GM12878 (cell line): Measurements from ENCODE around the gene TCEAL4. TPM values are rescaled to one million over a fixed set of nuclear protein-coding genes. Genes with fewer than 3 reads are reported as not detected.

Experiments used
- ATAC-seq: fragments of 200-7000 bp; cut with Tn5 transposase; 3 replicates; pipeline ENCODE4 v1.9.1; 2020; ENCODE audit warnings: mild to moderate bottlenecking, moderate library complexity
- BruUV-seq: library from RNA; stranded (reverse); fragments of 400-500 nt; replicated peaks from 2 replicates; lab custom pipeline; 2021; lab: Mats Ljungman, UMichigan
- CTCF ChIA-PET: fragments of 300-600 bp; sonication (Branson Sonifier 250); formaldehyde crosslinking; extraction: SDS; loops from one replicate; lab custom pipeline; 2021; ENCODE audit warnings: inconsistent platforms; lab: Yijun Ruan, JAX
- POLR2A ChIA-PET: fragments of 350-600 bp; formaldehyde crosslinking; extraction: SDS; loops from one replicate; lab custom pipeline; 2021; ENCODE audit warnings: inconsistent platforms; lab: Charles Lee
- RAD21 ChIA-PET: fragments of 300-600 bp; sonication (Branson Sonifier 250); formaldehyde crosslinking; loops from one replicate; lab custom pipeline; 2023; ENCODE audit warnings: antibody characterized with exemption; ENCODE audit not compliant: unreplicated experiment; lab: Charles Lee
- SMC1A ChIA-PET: fragments of 300-600 bp; sonication (Branson Sonifier 250); formaldehyde crosslinking; loops from one replicate; lab custom pipeline; 2023; ENCODE audit not compliant: unreplicated experiment, uncharacterized antibody; lab: Charles Lee
- DNase-seq: peaks from one replicate; pipeline ENCODE4 v3.0.0-alpha.2; 2011; ENCODE audit warnings: low read depth, low spot score
- FAIRE-seq: peaks from 3 replicates; lab custom pipeline; 2011; peaks lifted over from hg19 to GRCh38; lab: Jason Lieb, UNC
- H2AFZ ChIP-seq: 2 replicates; pipeline ENCODE4 v1.6.0; 2011; ENCODE audit warnings: low read depth, low read length, control low read depth; ENCODE audit not compliant: control insufficient read depth
- H3K27ac ChIP-seq: 2 replicates; pipeline ENCODE4 v1.5.1; 2011; ENCODE audit warnings: control low read depth; ENCODE audit not compliant: control insufficient read depth, insufficient read depth
- H3K27me3 ChIP-seq, 2 experiments: replicated peaks in 1 of 2; 2 replicates each; pipeline versions ENCODE4 v1.6.0 to v1.6.1; 2011; ENCODE audit warnings: low read length in 1 of 2; ENCODE audit not compliant: control insufficient read depth in 2 of 2, insufficient read depth in 2 of 2
- H3K36me3 ChIP-seq, 2 experiments: 2 replicates each; pipeline ENCODE4 v1.5.1; 2011; ENCODE audit warnings: low read length in 1 of 2; ENCODE audit not compliant: control insufficient read depth in 2 of 2, insufficient read depth in 2 of 2
- H3K4me1 ChIP-seq: 2 replicates; pipeline ENCODE4 v1.6.1; 2011; ENCODE audit warnings: mild to moderate bottlenecking, low read length, moderate library complexity, mixed read lengths; ENCODE audit not compliant: control insufficient read depth, insufficient read depth
- H3K4me2 ChIP-seq: 2 replicates; pipeline ENCODE4 v1.6.0; 2011; ENCODE audit warnings: control low read depth; ENCODE audit not compliant: control insufficient read depth, insufficient read depth
- H3K4me3 ChIP-seq: fragments of 200-600 bp; sonication (generic); 2 replicates; pipeline ENCODE4 v1.5.1; 2016
- H3K79me2 ChIP-seq: 2 replicates; pipeline ENCODE4 v1.6.0; 2011; ENCODE audit warnings: low read length; ENCODE audit not compliant: control insufficient read depth, insufficient read depth
- H3K9ac ChIP-seq: 2 replicates; pipeline ENCODE4 v1.8.0; 2011; ENCODE audit warnings: low read length, control low read depth, mixed read lengths; ENCODE audit not compliant: control insufficient read depth, insufficient read depth
- H3K9me3 ChIP-seq: replicated peaks from 3 replicates; pipeline ENCODE4 v1.5.1; 2011; ENCODE audit warnings: mild to moderate bottlenecking, low read length; ENCODE audit not compliant: control insufficient read depth, insufficient read depth
- H4K20me1 ChIP-seq: 2 replicates; pipeline ENCODE4 v1.6.0; 2011; ENCODE audit not compliant: control insufficient read depth, insufficient read depth
- BACH1 ChIP-seq: fragments of 450-650 bp; IDR thresholded peaks from 2 replicates; pipeline ENCODE4 v1.6.1; 2017; ENCODE audit warnings: mild to moderate bottlenecking, borderline replicate concordance
- CBX5 ChIP-seq: sonication (generic); IDR thresholded peaks from 2 replicates; pipeline ENCODE4 v1.6.1; 2016; ENCODE audit warnings: low read depth, moderate library complexity, mild to moderate bottlenecking, inconsistent platforms
- CHD1 ChIP-seq: IDR thresholded peaks from 2 replicates; pipeline ENCODE4 v1.6.1; 2012; ENCODE audit warnings: low read depth, low read length, improper control_type of control experiment
- CHD4 ChIP-seq: fragments of 200-600 bp; sonication (generic); IDR thresholded peaks from 2 replicates; pipeline ENCODE4 v1.6.1; 2016; ENCODE audit warnings: mild to moderate bottlenecking
- FOXK2 ChIP-seq: fragments of 450-650 bp; IDR thresholded peaks from 2 replicates; pipeline ENCODE4 v1.6.1; 2017; ENCODE audit warnings: mild to moderate bottlenecking, moderate library complexity
- GATAD2B ChIP-seq: fragments of 450-650 bp; conservative IDR thresholded peaks from 2 replicates; pipeline ENCODE4 v1.6.1; 2017; ENCODE audit warnings: low read depth, mild to moderate bottlenecking, moderate library complexity
- HDAC6 ChIP-seq: fragments of 200-600 bp; sonication (generic); IDR thresholded peaks from one replicate; pipeline ENCODE4 v1.8.0; 2017; ENCODE audit warnings: antibody characterized with exemption; ENCODE audit not compliant: unreplicated experiment
- KDM1A ChIP-seq: fragments of 200-600 bp; sonication (generic); IDR thresholded peaks from 2 replicates; pipeline ENCODE4 v1.6.1; 2016; ENCODE audit warnings: borderline replicate concordance
- KLF5 ChIP-seq: fragments of 450-650 bp; IDR thresholded peaks from 2 replicates; pipeline ENCODE4 v1.6.1; 2014; ENCODE audit warnings: mild to moderate bottlenecking; ENCODE audit not compliant: partially characterized antibody
- MTA2 ChIP-seq: fragments of 450-650 bp; IDR thresholded peaks from 2 replicates; pipeline ENCODE4 v1.6.1; 2016; ENCODE audit warnings: low read depth, mild to moderate bottlenecking, moderate library complexity
- MYB ChIP-seq: fragments of 150-350 bp; IDR thresholded peaks from 2 replicates; pipeline ENCODE4 v1.6.1; 2014; ENCODE audit warnings: mild to moderate bottlenecking, low read depth, low read length, borderline replicate concordance
- NFYA ChIP-seq: IDR thresholded peaks from 2 replicates; pipeline ENCODE4 v1.6.1; 2011; ENCODE audit warnings: low read depth, mild to moderate bottlenecking, low read length, improper control_type of control experiment, borderline replicate concordance
- PML ChIP-seq: IDR thresholded peaks from 2 replicates; pipeline ENCODE4 v1.6.1; 2012; ENCODE audit warnings: low read length, inconsistent platforms
- POU2F2 ChIP-seq: IDR thresholded peaks from 3 replicates; pipeline ENCODE4 v1.6.1; 2011; ENCODE audit warnings: low read depth, mild to moderate bottlenecking, low read length, borderline replicate concordance
- SIN3A ChIP-seq: IDR thresholded peaks from 2 replicates; pipeline ENCODE4 v1.6.1; 2012; ENCODE audit warnings: low read depth, low read length, improper control_type of control experiment
- SMC3 ChIP-seq: IDR thresholded peaks from 2 replicates; pipeline ENCODE4 v1.6.1; 2011; ENCODE audit warnings: low read length, improper control_type of control experiment, borderline replicate concordance
- STAT1 ChIP-seq: fragments of 450-650 bp; conservative IDR thresholded peaks from 2 replicates; pipeline ENCODE4 v1.6.1; 2014; ENCODE audit warnings: antibody characterized with exemption, mild to moderate bottlenecking
- WGBS: methylation state at CpG from one replicate; pipeline ENCODE4 v1.1.6; 2016; ENCODE audit warnings: low lambda C conversion rate; ENCODE audit not compliant: insufficient replicate concordance, insufficient coverage; ENCODE audit errors: missing lambda C conversion rate; 5-methylcytosine and 5-hydroxymethylcytosine counted together
- in situ Hi-C: fragments of 300-500 bp; cut with MboI; formaldehyde crosslinking; loops from 9 replicates; pipeline ENCODE4 v1.14.3; 2018; ENCODE audit warnings: mixed read lengths
- intact Hi-C: fragments of 100-400 bp; cut with micrococcal nuclease; formaldehyde crosslinking; loops from one replicate; pipeline ENCODE4 v1.14.2; 2022; ENCODE audit not compliant: unreplicated experiment
- polyA plus RNA-seq, 11 experiments: library from polyadenylated mRNA; depleted of rRNA in 4 of 11; unstranded in 6 of 11; stranded (reverse) in 5 of 11; fragments of >200 nt; fragmentation: Nextera tagmentation in 4 of 11; fragmentation: Illumina TruSeq in 1 of 11; extraction: Ambion mirVana in 4 of 11; extraction: Trizol in 1 of 11; gene quantifications; 1 replicate in 1 of 11; 2 replicates in 10 of 11; pipeline versions ENCODE4 v1.2.1 to v1.2.3, GENCODE V29; 2011 to 2016; ENCODE audit warnings: inconsistent platforms in 2 of 11, missing spikeins in 2 of 11, low read depth in 1 of 11
- total RNA-seq, 4 experiments: library from RNA; depleted of rRNA in 3 of 4; stranded (reverse); fragments of >200 nt in 3 of 4; fragmentation: Illumina TruSeq in 1 of 4; extraction: Trizol in 1 of 4; gene quantifications; 2 replicates each; pipeline versions ENCODE4 v1.2.1 to v1.2.3, GENCODE V29; 2013 to 2021
- TF ChIP-seq, protein P1 (sequence below): IDR thresholded peaks from 2 replicates; pipeline ENCODE4 v1.6.1; 2012; ENCODE audit warnings: improper control_type of control experiment, low read depth, low read length; ENCODE audit not compliant: insufficient replicate concordance
- TF ChIP-seq, protein P2 (sequence below): IDR thresholded peaks from 2 replicates; pipeline ENCODE4 v1.6.1; 2012; ENCODE audit warnings: low read depth, low read length, improper control_type of control experiment

TCEAL4 gene
- total and polyA plus RNA-seq, 10 of the 15 experiments (the other 5 are each of a cell fraction or from before 2014, with no cell fraction given), result 9.6 to 63.8 (median 32.1) TPM

DNA sequence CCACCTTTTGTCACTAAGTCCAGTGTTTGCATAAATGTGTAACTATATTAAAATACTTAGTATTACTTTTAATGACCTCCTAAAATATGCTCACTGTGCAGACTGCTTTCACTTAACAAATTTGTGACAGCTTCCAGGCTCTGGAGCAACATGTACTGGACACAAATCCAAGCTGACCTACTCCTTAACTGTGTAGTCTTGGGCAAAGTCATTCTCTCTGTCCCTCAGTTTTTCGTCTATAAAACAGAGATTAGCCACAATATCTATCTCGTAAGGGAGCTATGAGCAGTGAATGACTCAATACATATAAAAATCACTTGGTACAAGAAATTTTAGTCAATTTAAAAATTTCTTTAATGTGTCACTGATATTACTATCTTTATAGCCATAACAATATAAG, 45.6 kb upstream of the TCEAL4 start:
- Histone ChIP-seq H3K4me1 (no peaks in the 10 kb centered on the region), H3K27me3 (no peaks in the 10 kb centered on the region), H4K20me1 (no peaks in the 10 kb centered on the region), H3K36me3 (no peaks in the 10 kb centered on the region), H3K9me3 (no peaks in the 10 kb centered on the region), H3K4me2 (no peak overlapping the region), H3K4me3 (no peak overlapping the region), H2AFZ (no peak overlapping the region), H3K79me2 (no peaks in the 10 kb centered on the region), H3K9ac (no peak overlapping the region), H3K27ac (no peak overlapping the region)
- ChIA-PET CTCF (interaction anchor here (1.0 to 1.3 kb wide), 2 partner anchors 14 to 172 kb away, joined by 3 read pairs; no protein-coding TSS in a partner anchor), RAD21 (interaction anchor here (0.8 kb wide), 1 partner anchor 10 kb away, joined by 3 read pairs; no protein-coding TSS in a partner anchor), SMC1A (interaction anchor here (1.2 kb wide), 1 partner anchor 10 kb away, joined by 3 read pairs; no protein-coding TSS in a partner anchor), POLR2A (no interaction called here)
- DNase-seq (no peak), FAIRE-seq (no peak), ATAC-seq (no peak)
- in situ Hi-C loops (no loop called here), intact Hi-C loops (loop anchor here (10.0 kb wide), 1 partner anchor 595 kb away; no protein-coding TSS in a partner anchor)
- no TSS peak for BruUV-seq
- no peak for TF ChIP-seq STAT1
- TF ChIP-seq GATAD2B, result no peak
- TF ChIP-seq HDAC6, result no peak
- no peak for TF ChIP-seq POU2F2
- no peak for TF ChIP-seq FOXK2
- TF ChIP-seq NFYA, result no peak
- no peak for TF ChIP-seq KLF5
- TF ChIP-seq, protein P1, sequence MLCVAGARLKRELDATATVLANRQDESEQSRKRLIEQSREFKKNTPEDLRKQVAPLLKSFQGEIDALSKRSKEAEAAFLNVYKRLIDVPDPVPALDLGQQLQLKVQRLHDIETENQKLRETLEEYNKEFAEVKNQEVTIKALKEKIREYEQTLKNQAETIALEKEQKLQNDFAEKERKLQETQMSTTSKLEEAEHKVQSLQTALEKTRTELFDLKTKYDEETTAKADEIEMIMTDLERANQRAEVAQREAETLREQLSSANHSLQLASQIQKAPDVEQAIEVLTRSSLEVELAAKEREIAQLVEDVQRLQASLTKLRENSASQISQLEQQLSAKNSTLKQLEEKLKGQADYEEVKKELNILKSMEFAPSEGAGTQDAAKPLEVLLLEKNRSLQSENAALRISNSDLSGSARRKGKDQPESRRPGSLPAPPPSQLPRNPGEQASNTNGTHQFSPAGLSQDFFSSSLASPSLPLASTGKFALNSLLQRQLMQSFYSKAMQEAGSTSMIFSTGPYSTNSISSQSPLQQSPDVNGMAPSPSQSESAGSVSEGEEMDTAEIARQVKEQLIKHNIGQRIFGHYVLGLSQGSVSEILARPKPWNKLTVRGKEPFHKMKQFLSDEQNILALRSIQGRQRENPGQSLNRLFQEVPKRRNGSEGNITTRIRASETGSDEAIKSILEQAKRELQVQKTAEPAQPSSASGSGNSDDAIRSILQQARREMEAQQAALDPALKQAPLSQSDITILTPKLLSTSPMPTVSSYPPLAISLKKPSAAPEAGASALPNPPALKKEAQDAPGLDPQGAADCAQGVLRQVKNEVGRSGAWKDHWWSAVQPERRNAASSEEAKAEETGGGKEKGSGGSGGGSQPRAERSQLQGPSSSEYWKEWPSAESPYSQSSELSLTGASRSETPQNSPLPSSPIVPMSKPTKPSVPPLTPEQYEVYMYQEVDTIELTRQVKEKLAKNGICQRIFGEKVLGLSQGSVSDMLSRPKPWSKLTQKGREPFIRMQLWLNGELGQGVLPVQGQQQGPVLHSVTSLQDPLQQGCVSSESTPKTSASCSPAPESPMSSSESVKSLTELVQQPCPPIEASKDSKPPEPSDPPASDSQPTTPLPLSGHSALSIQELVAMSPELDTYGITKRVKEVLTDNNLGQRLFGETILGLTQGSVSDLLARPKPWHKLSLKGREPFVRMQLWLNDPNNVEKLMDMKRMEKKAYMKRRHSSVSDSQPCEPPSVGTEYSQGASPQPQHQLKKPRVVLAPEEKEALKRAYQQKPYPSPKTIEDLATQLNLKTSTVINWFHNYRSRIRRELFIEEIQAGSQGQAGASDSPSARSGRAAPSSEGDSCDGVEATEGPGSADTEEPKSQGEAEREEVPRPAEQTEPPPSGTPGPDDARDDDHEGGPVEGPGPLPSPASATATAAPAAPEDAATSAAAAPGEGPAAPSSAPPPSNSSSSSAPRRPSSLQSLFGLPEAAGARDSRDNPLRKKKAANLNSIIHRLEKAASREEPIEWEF, result no peak
- TF ChIP-seq, protein P2, sequence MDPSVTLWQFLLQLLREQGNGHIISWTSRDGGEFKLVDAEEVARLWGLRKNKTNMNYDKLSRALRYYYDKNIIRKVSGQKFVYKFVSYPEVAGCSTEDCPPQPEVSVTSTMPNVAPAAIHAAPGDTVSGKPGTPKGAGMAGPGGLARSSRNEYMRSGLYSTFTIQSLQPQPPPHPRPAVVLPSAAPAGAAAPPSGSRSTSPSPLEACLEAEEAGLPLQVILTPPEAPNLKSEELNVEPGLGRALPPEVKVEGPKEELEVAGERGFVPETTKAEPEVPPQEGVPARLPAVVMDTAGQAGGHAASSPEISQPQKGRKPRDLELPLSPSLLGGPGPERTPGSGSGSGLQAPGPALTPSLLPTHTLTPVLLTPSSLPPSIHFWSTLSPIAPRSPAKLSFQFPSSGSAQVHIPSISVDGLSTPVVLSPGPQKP, result no peak
- no peak for TF ChIP-seq KDM1A
- TF ChIP-seq CHD4, result no peak
- no peak for TF ChIP-seq PML
- no peak for TF ChIP-seq BACH1
- TF ChIP-seq CBX5, result no peak
- TF ChIP-seq SMC3, result no peak
- TF ChIP-seq CHD1, result no peak
- no peak for TF ChIP-seq MTA2
- TF ChIP-seq SIN3A, result no peak
- no peak for TF ChIP-seq MYB
- WGBS, result 35% methylated on average over 2 of the region's 2 CpGs
